Measurements from ENCODE around the gene KCNC3.

KCNC3 gene

DNA sequence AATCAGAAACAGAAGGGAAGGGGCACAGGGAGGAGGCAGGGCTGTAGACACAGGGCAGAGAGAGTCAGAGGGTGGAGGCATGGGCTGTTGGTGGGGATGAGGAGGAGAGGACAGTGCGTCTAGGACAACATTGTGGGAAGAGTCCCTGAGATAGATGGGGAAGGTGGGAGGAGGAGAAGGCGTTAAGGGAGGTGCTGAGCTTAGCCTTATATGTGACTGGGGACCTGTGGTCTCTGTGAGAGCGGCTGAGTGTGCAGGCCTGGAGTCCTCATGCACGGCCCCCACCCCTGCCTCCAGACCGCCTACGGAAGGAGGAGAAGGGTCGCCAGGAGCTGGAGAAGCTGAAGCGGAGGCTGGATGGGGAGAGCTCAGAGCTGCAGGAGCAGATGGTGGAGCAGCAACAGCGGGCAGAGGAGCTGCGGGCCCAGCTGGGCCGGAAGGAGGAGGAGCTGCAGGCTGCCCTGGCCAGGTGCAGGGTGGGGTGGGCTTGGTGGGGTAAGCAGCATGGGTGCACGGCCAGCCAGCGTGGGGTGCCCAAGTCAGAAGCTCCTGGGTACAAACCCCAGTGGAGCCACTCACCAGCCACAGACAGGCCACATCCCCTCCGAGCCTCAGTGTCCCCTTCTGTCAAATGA, 56.8 kb downstream of the KCNC3 start:
- DNase-seq: no peak

GRCh38 chr19:50269653-50270052, 59.5 kb downstream of the KCNC3 start:
- DNase-seq: no peak

- no peak for DNase-seq
Measured at GRCh38 chr19:50268501-50268900, 60.7 kb downstream of the KCNC3 start.

GRCh38 chr19:50268041-50268440, 61.1 kb downstream of the KCNC3 start:
- DNase-seq: no peak

GRCh38 chr19:50266896-50267295, 62.3 kb downstream of the KCNC3 start:
- DNase-seq: no peak

GRCh38 chr19:50266041-50266440, 63.1 kb downstream of the KCNC3 start:
- no peak for DNase-seq

DNA sequence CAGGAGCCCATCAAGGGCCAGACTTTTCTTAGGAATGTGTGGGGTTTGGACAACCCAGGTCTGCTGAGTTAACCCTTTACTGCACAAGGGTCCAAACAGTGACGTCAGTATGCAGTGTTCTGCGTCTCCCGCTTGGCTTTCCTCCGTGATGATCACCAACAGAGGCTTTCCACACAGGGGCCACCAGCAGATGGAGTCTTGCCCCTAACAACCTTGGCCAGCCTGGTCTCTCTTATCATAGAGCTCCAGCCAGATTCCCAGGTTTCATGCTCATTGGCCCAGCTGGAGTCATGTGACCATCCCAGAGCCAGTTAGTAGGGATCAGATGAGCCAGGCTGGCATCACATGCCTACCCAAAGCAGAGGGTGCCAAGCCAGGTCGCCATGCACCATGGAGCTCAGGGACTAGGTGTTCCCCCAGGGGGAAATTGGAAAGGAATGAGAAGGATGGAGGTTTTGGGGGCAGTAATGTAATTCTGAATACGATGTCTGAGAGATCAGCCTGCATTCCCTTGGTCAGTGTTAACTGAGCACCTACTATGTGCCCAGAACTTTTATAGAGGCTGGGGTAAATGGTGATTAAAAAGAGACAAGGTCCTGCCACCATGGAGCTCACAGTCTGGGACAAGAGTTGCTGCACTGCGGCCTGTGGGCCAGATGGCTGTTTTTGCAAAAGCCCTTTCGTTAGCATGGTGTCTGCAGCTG, 64.5 kb downstream of the KCNC3 start:
- DNase-seq: no peak

GRCh38 chr19:50263176-50263575, 66.0 kb downstream of the KCNC3 start:
- DNase-seq: no peak

All from NCI-H187 treated with DMSO at 0.1 percent for 48 hours (cell line).